ENCODE measurements around the gene OR2D3.
"Not testable (repeated sequence)": the region's sequence is repeated elsewhere in the genome, so short reads cannot be mapped to it uniquely, and the experiment has no call there.

The OR2D3 gene

DNA sequence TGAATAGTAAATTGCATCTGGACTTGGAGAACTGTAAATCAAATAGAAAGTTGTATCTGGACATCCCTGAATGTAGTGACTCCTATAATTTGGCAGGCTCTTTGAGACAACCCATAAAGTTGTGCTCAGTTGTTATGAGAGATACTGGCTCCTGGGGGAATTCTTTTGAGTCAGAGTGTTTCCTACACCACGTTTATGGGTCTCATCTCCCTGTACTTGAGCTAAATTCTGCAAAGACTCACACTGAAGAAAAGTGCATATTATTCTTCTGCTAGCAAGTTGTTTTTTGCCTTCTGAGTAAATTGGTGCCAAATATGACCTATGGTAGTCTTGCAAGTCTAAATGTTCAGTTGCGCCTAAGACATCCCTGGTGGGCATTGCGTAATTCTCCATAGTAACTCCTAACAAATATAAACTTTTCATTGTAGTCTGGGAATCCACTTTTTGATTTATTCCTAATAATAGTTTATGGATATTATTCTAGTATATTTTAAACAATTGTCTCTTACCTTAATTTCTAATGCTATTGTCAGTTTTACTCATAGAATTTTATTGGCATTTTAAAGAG, 10.4 kb downstream of the OR2D3 start:
- DNase-seq: no peak

DNA sequence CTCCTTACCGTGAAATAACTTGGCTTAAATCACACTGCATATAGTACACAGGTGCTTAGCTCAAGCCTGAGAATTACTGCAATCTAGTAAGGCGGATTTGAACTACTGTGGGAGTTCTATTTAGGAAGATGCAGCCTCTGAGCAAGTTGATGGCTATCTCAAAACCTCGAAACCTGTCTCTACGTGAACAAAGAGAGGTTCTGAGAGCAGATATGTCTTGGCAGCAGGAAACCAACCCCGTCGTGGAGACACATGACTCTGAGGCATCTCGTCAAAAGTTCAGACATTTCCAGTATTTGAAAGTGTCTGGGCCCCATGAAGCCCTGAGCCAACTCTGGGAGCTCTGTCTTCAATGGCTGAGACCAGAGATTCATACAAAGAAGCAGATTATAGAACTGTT, 11.3 kb downstream of the OR2D3 start:
- DNase-seq: no peak

DNA sequence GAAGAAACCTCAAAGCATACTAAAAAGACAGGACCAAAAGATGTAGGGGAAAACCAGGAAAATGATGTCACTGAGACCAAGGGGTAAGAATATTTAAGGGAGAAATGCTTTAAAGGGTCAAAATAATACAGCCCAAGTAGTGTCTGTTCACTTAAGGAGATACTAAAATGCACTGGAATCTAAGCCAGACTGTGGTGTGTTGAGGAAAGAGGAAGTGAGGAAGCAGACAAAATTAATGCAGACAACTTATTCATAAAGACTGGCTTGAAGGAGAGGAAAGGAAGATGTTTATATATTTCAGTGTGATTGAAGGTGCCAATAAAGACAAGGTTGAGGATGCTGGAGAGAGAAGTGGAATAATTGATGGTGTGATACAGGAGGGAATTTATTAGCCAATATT, 21.2 kb downstream of the OR2D3 start:
- DNase-seq: no peak

GRCh38 chr11:6943131-6943530, 22.3 kb downstream of the OR2D3 start:
- DNase-seq: no peak

DNA sequence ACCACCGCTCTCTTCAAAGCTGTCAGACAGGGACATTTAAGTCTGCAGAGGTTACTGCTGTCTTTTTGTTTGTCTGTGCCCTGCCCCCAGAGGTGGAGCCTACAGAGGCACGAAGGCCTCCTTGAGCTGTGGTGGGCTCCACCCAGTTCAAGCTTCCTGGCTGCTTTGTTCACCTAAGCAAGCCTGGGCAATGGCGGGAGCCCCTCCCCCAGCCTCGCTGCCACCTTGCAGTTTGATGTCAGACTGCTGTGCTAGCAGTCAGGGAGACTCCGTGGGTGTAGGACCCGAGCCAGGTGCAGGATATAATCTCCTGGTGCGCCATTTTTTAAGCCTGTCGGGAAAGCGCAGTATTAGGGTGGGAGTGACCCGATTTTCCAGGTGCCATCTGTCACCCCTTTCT, 33.4 kb downstream of the OR2D3 start:
- DNase-seq: not testable (repeated sequence)

DNA sequence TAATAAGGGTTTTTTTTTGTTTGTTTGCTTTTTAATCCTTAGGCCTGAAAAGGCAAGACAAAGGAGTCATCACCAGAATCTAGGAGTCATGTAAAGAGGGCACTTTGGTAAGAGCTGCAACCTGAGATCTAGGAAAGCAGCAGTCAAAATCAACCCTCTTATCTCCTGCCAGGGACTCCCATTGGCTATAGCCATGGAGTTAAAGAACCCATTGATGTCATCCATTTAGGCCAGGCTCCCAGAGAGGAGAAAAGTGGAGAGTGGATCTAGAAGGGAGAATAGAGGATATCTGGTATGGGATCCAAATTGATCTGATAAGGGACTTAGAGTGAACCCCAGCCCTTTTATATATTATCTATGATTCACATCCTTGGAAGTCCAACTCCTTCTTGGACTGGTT, 41.3 kb downstream of the OR2D3 start:
- DNase-seq: no peak

DNA sequence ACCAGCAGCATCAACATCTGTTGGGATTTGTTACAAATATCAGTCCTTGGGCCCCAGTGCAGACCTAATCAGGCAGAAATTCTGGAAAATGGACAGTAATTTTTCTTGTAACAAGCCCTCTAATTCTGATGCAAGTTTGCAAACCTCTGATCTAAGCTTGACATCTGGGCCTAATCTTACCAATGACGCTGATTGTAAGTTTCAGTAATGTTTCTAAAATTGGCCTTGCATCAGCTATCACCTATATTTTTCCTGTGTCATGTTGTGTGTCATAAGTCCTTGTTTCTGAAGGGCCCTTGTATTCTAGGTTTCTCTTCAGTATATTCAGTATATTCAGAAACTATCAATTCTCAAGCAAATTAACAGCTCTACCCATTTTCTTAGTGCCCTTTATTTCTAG, 41.9 kb downstream of the OR2D3 start:
- DNase-seq: no peak

- no peak for DNase-seq
Observed at GRCh38 chr11:6968816-6969215, 48.0 kb downstream of the OR2D3 start.

- DNase-seq: not testable (repeated sequence)
Observed at GRCh38 chr11:6969854-6970253, 49.1 kb downstream of the OR2D3 start.
